Activated naive CD8-positive, alpha-beta T cell treated with anti-CD3 and anti-CD28 coated beads, Interleukin-2, amount 50 U/mL, for 16 hours (primary cell): ENCODE measurements around the gene HEPHL1.
"Not testable (repeated sequence)": the region's sequence is repeated elsewhere in the genome, so short reads cannot be mapped to it uniquely, and the experiment has no call there.

Experiments
- DNase-seq: peaks from one replicate; pipeline ENCODE4 v3.0.0-alpha.2; 2020; ENCODE audit warnings: low read depth, low spot score

The HEPHL1 gene

DNA sequence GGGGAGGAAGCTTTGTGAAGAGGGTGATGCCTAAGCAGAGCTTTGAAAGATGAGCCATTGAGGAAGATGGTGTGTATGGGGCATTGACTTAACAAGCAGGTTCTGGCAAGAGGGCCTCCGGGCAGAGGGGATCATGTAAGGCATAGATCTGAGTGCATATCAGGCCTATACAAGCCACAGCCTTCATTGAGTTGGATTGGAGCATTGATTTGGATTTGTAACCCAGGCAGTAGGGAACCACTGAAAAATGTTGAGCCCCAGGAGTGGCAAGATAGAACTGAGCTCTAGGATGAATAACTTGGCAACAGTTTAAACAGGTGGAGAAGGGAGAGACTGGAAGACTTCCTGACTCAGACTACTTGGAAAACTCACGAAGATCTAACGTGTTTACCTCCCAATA is 128.9 kb downstream of the HEPHL1 start:
- DNase-seq = no peak

GRCh38 chr11:94150704-94151685 is 129.8 kb downstream of the HEPHL1 start:
- DNase-seq = no peak

- DNase-seq = no peak
These were observed 130.9 kb downstream of the HEPHL1 start for GRCh38 chr11:94151903-94152677.

DNA sequence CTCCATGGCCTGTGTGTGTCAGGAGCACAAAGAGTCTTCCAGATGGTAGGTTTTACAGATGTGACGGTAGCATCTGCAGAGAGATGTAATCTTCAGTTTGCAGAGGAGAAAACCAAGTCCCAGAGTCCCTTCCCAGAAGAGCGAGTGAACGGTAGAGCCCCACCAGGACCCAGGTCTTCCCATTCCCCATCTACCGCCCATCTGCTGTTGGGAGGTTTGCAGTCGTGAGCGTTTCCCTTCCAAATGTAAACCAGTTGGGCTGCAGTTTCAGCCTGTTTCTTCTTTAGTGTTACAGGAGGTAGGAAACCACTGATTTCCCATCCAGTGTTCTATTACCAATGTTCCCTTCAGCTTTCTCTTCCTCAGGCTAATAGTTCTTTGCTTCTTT is 131.5 kb downstream of the HEPHL1 start:
- DNase-seq = no peak

DNA sequence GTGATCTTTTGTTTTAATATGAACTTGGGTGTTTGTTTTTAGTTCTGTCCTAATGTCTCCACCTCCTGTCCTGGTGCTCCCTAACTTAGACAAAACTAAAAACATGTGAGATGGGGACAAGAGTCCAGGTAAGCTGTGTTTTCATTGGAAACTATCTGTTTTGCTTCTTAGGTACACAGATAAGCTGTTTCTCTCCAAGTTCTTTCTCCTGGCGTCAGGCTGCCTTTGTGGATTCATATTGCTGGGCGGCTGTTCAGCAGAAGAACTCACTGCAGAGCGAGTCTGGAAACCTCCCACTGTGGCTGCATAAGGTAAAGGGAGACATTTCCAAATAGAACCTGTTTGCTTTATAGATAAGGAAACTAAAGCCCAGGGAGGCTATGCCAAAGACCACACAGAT is 132.2 kb downstream of the HEPHL1 start:
- DNase-seq = no peak

DNA sequence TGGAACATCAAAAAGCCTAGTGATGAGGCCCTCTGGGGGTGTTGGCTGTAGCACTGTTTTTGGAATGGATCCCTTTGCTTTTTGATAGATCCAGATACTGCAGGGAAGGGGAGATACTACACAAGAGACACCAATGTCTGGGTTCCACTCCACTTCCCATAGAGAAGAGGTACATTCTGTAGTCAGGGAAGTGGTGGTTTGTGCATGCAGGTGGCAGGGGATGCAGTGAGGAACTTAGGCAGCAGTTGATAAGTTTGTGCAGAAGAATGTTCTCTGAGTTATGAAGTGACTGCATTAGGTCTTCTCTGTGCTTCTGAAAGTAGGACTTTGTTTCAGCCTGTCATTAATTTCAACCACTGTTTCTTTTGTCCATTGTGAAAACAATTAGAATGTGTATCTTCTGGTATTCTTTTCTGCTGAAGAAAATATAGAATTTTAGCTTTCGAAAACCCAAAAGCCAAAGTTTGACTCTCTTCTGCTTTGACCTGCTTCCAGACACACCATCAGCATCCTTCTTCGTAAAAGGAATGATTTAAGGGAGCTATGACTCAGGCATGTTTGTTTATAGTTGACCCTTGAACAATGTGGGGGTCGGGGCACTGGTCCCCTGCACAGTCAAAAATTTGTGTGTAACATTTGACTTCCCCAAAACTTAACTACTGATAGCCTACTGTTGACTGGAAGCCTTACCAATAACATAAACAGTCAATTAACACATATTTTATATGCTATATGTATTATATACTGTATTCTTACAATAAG is 133.1 kb downstream of the HEPHL1 start:
- no peak for DNase-seq

- DNase-seq = not testable (repeated sequence)
These were observed 136.2 kb downstream of the HEPHL1 start for GRCh38 chr11:94157339-94157738.
